Panc1 (cell line): Measurements from ENCODE around the gene KIAA1217. TPM values are rescaled to one million over a fixed set of nuclear protein-coding genes. Genes with fewer than 3 reads are reported as not detected.

Experiments
- ATAC-seq: fragments of 200-7000 bp; cut with Tn5 transposase; 2 replicates; pipeline ENCODE4 v1.9.1; 2020; ENCODE audit warnings: mild to moderate bottlenecking, moderate library complexity
- BruUV-seq: library from RNA; stranded (reverse); fragments of 400-500 nt; replicated peaks from 2 replicates; lab custom pipeline; 2021; lab: Mats Ljungman, UMichigan
- CTCF ChIA-PET: fragments of 300-600 bp; sonication (Branson Sonifier 250); formaldehyde crosslinking; loops from one replicate; lab custom pipeline; 2022; ENCODE audit warnings: antibody characterized with exemption; lab: Charles Lee
- POLR2A ChIA-PET: fragments of 300-600 bp; sonication (Branson Sonifier 250); formaldehyde crosslinking; loops from one replicate; lab custom pipeline; 2022; ENCODE audit warnings: antibody characterized with exemption; lab: Charles Lee
- DNase-seq: peaks from one replicate; pipeline ENCODE4 v3.0.0-alpha.2; 2010; ENCODE audit warnings: low read depth, low spot score
- H3K27ac ChIP-seq: 2 replicates; pipeline ENCODE4 v1.5.1; 2011; ENCODE audit warnings: mild to moderate bottlenecking, low read length, inconsistent platforms
- H3K27me3 ChIP-seq: fragments of 200-500 bp; sonication (Bioruptor generic); 2 replicates; pipeline ENCODE4 v1.6.0; 2014; ENCODE audit warnings: low read length, inconsistent platforms; ENCODE audit not compliant: control insufficient read depth, insufficient read depth
- H3K36me3 ChIP-seq: fragments of 200-500 bp; sonication (Bioruptor generic); 2 replicates; pipeline ENCODE4 v1.5.1; 2014; ENCODE audit warnings: inconsistent platforms, mild to moderate bottlenecking, low read length, moderate library complexity; ENCODE audit not compliant: control insufficient read depth, insufficient read depth
- H3K4me1 ChIP-seq: 2 replicates; pipeline ENCODE4 v1.5.1; 2011; ENCODE audit warnings: inconsistent platforms, mild to moderate bottlenecking, low read length, moderate library complexity; ENCODE audit not compliant: control insufficient read depth, insufficient read depth
- H3K4me3 ChIP-seq, 2 experiments: 2 replicates each; pipeline ENCODE4 v1.5.1; 2011 to 2012; ENCODE audit warnings: low read depth in 2 of 2, low read length in 2 of 2, mild to moderate bottlenecking in 2 of 2, inconsistent platforms in 1 of 2, moderate library complexity in 1 of 2
- H3K9me3 ChIP-seq: fragments of 200-500 bp; sonication (Bioruptor generic); 2 replicates; pipeline ENCODE4 v1.5.1; 2014; ENCODE audit warnings: low read depth, mild to moderate bottlenecking, inconsistent platforms, low read length, moderate library complexity; ENCODE audit not compliant: control insufficient read depth, insufficient read depth
- CTCF ChIP-seq: fragments of 450-650 bp; IDR thresholded peaks from 2 replicates; pipeline ENCODE4 v1.5.1; 2017; ENCODE audit warnings: mild to moderate bottlenecking
- POLR2AphosphoS5 ChIP-seq: IDR thresholded peaks from 2 replicates; pipeline ENCODE4 v1.6.1; 2012; ENCODE audit warnings: mild to moderate bottlenecking, low read depth, low read length, moderate library complexity
- REST ChIP-seq, 2 experiments: IDR thresholded peaks; 2 replicates each; pipeline ENCODE4 v1.6.1; 2011 to 2012; ENCODE audit warnings: low read depth in 2 of 2, control low read depth in 1 of 2, low read length in 1 of 2, mild to moderate bottlenecking in 1 of 2, moderate library complexity in 1 of 2; ENCODE audit not compliant: insufficient read depth in 1 of 2
- SIN3A ChIP-seq: IDR thresholded peaks from 2 replicates; pipeline ENCODE4 v1.6.1; 2012; ENCODE audit warnings: low read depth, mild to moderate bottlenecking, low read length, moderate library complexity, borderline replicate concordance; ENCODE audit not compliant: insufficient read depth
- TCF7L2 ChIP-seq: IDR thresholded peaks from 2 replicates; pipeline ENCODE4 v1.6.1; 2011; ENCODE audit warnings: mild to moderate bottlenecking, low read depth, low read length, inconsistent platforms
- in situ Hi-C: cut with HindIII; loops from 2 replicates; pipeline ENCODE4 v1.10.0; 2016; ENCODE audit warnings: low sequenced_read_pairs, low pct_unique_long_range_greater_than_20kb
- intact Hi-C: fragments of 100-400 bp; cut with micrococcal nuclease; formaldehyde crosslinking; loops from one replicate; pipeline ENCODE4 v1.10.0; 2022; ENCODE audit not compliant: unreplicated experiment
- total RNA-seq: library from RNA; stranded (reverse); gene quantifications from one replicate; pipeline ENCODE4 v1.2.1, GENCODE V29; 2021; ENCODE audit not compliant: unreplicated experiment

Gene KIAA1217
- total RNA-seq, 1 experiment from 2014 or later: 11.6 TPM

- intact Hi-C loops: no loop called here
These were observed 135.3 kb downstream of the KIAA1217 start for GRCh38 chr10:24344279-24344678.

More at GRCh38 chr10:24344279-24344678, 135.3 kb downstream of the KIAA1217 start:
- Histone ChIP-seq H3K4me1 (peaks cover 4% of the 10 kb centered on the region; the same call in 1 of the 2 replicates), H3K27ac (peak overlapping the region; percentile 35; the same call in 1 of the 2 replicates), H3K36me3 (no peaks in the 10 kb centered on the region), H3K4me3 (no peak overlapping the region), H3K27me3 (no peaks in the 10 kb centered on the region), H3K9me3 (no peaks in the 10 kb centered on the region)
- no peak for DNase-seq
- no peak for ATAC-seq
- ChIA-PET CTCF (interaction anchor here (0.6 kb wide), 1 partner anchor 375 kb away, joined by 3 read pairs; no protein-coding TSS in a partner anchor), POLR2A (interaction anchor here (0.6 kb wide), 1 partner anchor 52 kb away, joined by 3 read pairs; no protein-coding TSS in a partner anchor)
- no peak for TF ChIP-seq SIN3A
- TF ChIP-seq REST (IDR thresholded peaks at IDR 0.05; ENCODE audit: insufficient read depth in 1 of 2, low read depth in 2 of 2, low read length in 1 of 2): no peak
- TF ChIP-seq CTCF: no peak
- TF ChIP-seq TCF7L2: no peak
- TF ChIP-seq POLR2AphosphoS5: no peak
- BruUV-seq: no TSS peak
- in situ Hi-C loops: no loop called here
